Retina (tissue), 1 donor: ENCODE measurements around the gene DLD.
"Not testable (repeated sequence)": the region's sequence is repeated elsewhere in the genome, so short reads cannot be mapped to it uniquely, and the experiment has no call there.

ENCODE experiments used
- DNase-seq: peaks from one replicate; pipeline ENCODE4 v3.0.0-alpha.2; 2016

DLD gene, protein sequence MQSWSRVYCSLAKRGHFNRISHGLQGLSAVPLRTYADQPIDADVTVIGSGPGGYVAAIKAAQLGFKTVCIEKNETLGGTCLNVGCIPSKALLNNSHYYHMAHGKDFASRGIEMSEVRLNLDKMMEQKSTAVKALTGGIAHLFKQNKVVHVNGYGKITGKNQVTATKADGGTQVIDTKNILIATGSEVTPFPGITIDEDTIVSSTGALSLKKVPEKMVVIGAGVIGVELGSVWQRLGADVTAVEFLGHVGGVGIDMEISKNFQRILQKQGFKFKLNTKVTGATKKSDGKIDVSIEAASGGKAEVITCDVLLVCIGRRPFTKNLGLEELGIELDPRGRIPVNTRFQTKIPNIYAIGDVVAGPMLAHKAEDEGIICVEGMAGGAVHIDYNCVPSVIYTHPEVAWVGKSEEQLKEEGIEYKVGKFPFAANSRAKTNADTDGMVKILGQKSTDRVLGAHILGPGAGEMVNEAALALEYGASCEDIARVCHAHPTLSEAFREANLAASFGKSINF

GRCh38 chr7:107890962-107891635 is at the start of gene DLD:
TSS of gene DLD (plus strand) at chr7:107891183. CDS start at chr7:107891251, 68 bp downstream.
- DNase-seq = peak; percentile 95

- no peak for DNase-seq
Observed at GRCh38 chr7:107842213-107842612, 48.8 kb upstream of the DLD start.

DNA sequence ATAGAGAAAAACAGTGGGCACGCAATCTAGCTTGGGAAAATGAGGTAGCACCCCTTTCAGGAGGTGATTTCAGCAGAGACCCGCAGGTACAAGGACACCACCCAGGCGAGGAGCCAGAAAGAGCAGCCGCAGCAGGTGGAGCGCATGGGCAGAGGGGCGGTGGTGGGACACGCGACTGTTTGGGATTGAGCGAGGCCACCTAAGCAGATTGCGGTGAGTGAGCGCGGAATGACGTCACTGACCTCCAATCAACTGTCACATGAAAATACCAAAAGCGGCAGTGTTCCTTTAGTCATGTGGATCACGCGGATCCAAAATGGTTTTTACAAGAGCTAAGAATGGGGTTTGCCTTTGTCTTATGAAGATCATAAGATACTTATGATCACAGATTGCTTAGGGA is 47.8 kb upstream of the DLD start:
- DNase-seq = no peak

DNA sequence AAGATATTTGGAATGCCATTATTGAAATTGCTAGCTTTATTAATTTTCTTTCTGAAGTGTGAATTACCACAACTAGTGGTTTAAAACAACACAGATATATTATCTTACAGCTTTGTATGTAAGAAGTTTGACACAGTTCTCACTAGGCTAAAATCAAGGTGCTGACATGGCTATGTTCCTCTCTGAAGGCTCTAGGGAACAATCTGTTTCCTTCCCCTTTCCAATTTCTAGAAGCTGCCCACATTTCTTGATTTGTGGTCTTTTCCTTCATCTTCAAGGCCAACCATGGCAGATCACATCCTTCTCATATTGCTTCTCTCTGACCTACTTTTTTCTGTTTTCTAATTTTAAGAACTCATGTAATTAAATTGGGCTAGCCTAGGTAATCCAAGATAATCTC is 44.7 kb upstream of the DLD start:
- DNase-seq = no peak

GRCh38 chr7:107847168-107847835 is 43.7 kb upstream of the DLD start:
- no peak for DNase-seq

DNA sequence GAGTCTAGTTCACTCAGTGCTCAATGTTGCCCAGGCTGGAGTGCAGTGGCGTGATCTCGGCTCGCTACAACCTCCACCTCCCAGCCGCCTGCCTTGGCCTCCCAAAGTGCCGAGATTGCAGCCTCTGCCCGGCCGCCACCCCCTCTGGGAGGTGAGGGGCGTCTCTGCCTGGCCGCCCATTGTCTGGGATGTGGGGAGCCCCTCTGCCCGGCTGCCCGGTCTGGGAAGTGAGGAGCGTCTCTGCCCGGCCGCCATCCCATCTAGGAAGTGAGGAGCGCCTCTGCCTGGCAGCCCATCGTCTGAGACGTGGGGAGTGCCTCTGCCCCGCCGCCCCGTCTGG is 43.2 kb upstream of the DLD start:
- not testable (repeated sequence) for DNase-seq

- not testable (repeated sequence) for DNase-seq
Observed at GRCh38 chr7:107848211-107848610, 42.8 kb upstream of the DLD start.

DNA sequence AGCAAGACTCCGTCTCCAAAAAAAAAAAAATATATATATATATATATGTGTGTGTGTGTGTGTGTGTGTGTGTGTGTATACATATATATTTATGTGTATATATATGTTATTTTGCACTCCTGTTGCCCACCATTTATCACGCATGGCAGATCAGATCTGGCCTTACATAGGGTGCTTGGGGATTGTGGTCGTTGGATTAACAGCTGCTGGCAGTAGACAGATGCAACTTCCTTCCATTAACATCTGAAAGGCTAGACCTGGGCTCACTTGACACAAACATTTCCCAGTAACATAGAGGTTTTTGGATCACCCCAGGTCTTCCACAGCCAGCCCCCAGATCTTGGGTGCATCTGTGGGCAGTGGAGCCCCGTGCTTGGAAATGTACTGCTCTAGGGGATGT is 40.8 kb upstream of the DLD start:
- DNase-seq = no peak

GRCh38 chr7:107850643-107851042 is 40.3 kb upstream of the DLD start:
- DNase-seq = no peak

- DNase-seq = no peak
Observed at GRCh38 chr7:107854454-107854853, 36.5 kb upstream of the DLD start.

GRCh38 chr7:107854989-107855388 is 36.0 kb upstream of the DLD start:
- no peak for DNase-seq

DNA sequence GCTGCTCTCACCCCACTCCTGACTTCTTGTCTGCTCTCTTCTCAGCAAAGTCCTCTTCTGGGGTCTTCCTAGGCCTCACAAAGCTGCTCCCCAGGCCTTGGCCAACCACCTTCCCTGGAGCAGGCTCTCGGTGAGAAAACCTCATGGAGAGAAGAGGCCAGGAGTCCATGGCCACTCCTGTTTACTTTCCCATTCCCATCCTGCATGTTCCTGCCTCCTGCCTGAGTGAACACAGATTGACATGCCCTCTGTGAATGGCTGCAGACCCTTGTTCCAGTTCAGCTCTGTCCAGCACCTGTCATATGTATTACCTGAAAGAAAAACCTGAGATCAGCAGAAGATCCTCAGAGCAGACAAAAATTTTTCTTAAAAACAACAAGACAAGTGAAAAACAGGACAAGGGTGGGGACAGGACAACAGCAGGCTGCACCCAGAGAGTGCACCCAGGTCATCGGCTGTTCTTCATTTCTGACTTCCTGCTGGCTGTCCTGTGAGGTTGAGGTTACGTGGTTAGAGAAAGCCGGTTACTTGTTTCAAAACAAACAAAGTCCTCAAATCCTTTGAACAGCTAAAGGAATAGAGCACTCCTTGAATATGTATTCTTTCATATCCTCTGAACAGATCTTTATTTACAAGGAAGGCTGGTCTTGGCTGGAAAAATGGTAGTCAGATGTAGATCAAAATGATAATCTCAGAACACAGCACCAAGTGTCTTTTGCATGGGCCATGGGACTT is 34.0 kb upstream of the DLD start:
- no peak for DNase-seq

GRCh38 chr7:107857541-107857912 is 33.5 kb upstream of the DLD start:
- no peak for DNase-seq

GRCh38 chr7:107858280-107858679 is 32.7 kb upstream of the DLD start:
- no peak for DNase-seq

DNA sequence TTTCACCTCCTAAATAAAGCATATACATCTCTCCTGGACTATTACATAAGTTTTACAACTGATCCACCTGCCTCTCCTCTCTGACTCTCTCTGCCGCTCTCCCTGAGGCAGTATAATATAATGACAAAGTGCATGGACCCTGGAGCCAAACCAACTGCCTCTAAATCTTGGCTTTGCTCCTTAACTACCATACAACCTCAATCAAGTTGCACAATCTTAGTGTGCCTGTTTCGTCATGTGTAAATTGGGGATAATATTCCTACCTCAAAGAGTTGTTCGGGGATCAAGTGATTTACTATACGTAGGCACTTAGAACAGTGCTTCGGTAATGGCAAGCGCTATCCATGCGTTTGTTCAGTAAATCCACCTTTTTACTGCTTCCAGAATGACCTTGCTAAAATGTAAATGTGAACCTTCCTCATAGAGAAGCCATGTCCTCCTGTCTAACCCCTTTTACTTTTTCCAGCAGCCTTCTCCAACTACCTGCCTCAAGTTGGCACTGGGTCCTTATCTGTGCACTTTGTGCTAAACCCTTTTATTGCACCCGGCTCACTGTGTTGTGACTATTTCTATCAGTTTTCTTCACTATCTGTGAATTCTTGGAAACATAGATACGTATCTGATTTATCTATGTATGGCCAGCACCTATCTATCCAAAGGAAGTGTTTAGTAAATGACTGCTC is 30.6 kb upstream of the DLD start:
- no peak for DNase-seq

DNA sequence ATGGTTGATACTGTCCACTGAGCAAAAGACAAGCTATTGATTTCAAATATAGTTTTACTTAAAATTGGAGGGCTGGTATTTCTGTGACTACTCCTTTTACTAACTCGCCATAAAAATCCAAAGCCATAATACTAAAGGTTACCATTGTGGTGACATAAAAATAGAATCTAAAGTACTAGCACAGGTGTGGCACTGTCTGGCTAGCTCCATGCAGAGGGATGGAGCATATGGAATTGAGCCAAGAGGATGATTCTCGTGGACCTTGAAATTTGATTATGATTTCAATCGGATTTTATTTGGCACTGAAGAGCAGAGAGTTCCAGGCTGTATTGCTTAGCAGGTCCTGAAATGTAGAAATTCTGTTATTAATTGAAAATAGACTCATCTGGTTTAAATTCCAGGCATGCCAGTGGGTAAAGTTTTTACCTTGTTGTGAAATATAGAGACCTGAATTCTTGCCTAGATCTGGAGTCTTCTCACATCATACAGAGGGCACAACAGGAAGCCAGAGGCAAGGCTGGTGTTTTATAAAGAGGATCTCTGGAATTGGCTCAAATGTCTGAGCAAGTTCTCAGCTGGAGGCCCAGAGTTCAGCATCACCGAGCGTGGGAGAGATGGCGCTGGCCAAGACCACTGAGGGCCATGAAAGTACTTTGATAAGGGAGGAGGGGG is 29.9 kb upstream of the DLD start:
- DNase-seq = no peak

GRCh38 chr7:107865956-107866775 is 24.8 kb upstream of the DLD start:
- no peak for DNase-seq

DNA sequence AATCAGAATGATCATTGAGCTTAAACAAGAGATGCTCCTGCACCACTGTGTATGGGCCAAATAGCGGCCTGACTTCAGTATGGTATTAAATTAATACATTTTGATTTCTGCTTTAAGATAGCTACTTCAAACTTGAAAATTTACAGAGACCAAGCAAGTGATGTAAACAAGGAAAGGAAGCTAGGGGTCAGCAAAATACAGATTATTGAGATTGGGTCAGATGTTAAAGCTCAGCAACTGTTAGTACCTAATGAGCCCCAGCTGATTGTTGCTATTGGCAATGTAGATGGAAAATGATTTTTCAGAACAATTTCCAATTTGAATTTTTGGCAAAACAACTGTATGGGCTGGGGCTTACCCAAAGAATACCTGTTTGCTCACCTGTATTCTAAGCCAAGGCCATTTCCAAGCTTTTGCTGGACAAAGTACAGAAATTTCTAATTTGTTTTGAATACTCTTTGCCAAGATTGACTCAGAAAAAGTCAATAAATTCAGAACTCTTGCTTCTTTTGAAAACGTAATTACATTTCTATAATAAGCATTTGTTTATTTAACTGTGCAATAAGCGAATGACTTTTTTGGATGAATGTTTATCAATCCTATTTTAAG is 23.0 kb upstream of the DLD start:
- DNase-seq = no peak

DNA sequence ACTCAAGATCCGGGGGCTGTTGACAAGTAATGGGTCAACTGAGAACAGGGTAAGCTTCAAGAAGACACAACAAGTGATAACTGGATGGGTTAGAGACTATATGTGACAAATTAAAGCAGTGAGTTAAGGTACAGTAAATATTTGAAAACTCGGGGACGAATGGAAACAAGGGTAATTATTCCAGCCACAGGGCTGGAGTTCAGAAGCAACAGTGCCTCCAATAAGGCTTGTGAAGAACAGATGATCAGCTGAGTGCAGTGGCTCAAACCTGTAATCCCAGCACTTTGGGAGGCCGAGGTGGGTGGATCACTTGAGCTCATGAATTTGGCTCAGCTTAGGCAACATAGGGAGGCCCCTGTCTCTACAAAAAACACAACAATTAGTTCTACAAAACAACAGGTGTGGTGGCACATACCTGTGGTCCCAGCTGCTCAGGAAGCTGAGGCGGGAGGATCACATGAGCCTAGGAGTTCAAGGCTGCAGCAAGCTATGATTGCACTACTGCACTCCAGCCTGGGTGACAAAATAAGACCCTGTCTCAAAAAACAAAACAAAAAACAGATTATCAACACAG is 20.5 kb upstream of the DLD start:
- no peak for DNase-seq

- no peak for DNase-seq
Observed at GRCh38 chr7:107874111-107874510, 16.9 kb upstream of the DLD start.
